H1 (cell line): ENCODE results near the gene SYNRG. TPM values are rescaled to one million over a fixed set of nuclear protein-coding genes. Genes with fewer than 3 reads are reported as not detected.

Experiments used
- CTCF ChIA-PET: fragments of 300-600 bp; sonication (Branson Sonifier 250); formaldehyde crosslinking; loops from one replicate; lab custom pipeline; 2021; ENCODE audit not compliant: partially characterized antibody; lab: Charles Lee
- POLR2A ChIA-PET: fragments of 300-600 bp; sonication (Branson Sonifier 250); formaldehyde crosslinking; loops from one replicate; lab custom pipeline; 2021; ENCODE audit warnings: inconsistent platforms; ENCODE audit not compliant: partially characterized antibody; lab: Charles Lee
- DNase-seq, 2 experiments: peaks; one replicate each; pipeline versions ENCODE4 v3.0.0 to v3.0.0-alpha.2; 2010 to 2022; ENCODE audit warnings: low spot score in 2 of 2, low read depth in 1 of 2, mixed read lengths in 1 of 2
- FAIRE-seq: peaks from 2 replicates; lab custom pipeline; 2011; peaks lifted over from hg19 to GRCh38; lab: Jason Lieb, UNC
- H2AFZ ChIP-seq: 2 replicates; pipeline ENCODE4 v1.8.1; 2012; ENCODE audit warnings: low read length, inconsistent platforms
- H2AK5ac ChIP-seq: 2 replicates; pipeline ENCODE4 v1.6.1; 2013; ENCODE audit warnings: low read depth, low read length
- H2BK120ac ChIP-seq: replicated peaks from 2 replicates; pipeline ENCODE3; 2013; ENCODE audit warnings: low read depth, low read length, inconsistent platforms
- H2BK12ac ChIP-seq: 2 replicates; pipeline ENCODE4 v1.6.1; 2013; ENCODE audit warnings: low read depth, low read length
- H2BK15ac ChIP-seq: 2 replicates; pipeline ENCODE4 v1.6.1; 2013; ENCODE audit warnings: low read length
- H2BK20ac ChIP-seq: 2 replicates; pipeline ENCODE4 v1.6.1; 2013; ENCODE audit warnings: low read length
- H2BK5ac ChIP-seq: 2 replicates; pipeline ENCODE4 v1.6.1; 2013; ENCODE audit warnings: low read depth, low read length
- H3K14ac ChIP-seq: 2 replicates; pipeline ENCODE4 v1.6.1; 2013; ENCODE audit warnings: inconsistent platforms; ENCODE audit not compliant: insufficient read length
- H3K18ac ChIP-seq: 2 replicates; pipeline ENCODE4 v1.6.1; 2013; ENCODE audit warnings: low read length; ENCODE audit errors: extremely low read depth
- H3K23ac ChIP-seq: 2 replicates; pipeline ENCODE4 v1.6.1; 2013; ENCODE audit warnings: inconsistent platforms; ENCODE audit not compliant: insufficient read length
- H3K23me2 ChIP-seq: 2 replicates; pipeline ENCODE4 v1.6.1; 2013; ENCODE audit warnings: low read depth, low read length
- H3K27ac ChIP-seq: 2 replicates; pipeline ENCODE4 v1.6.1; 2011; ENCODE audit warnings: low read depth, low read length, inconsistent platforms
- H3K27me3 ChIP-seq, 4 experiments: replicated peaks in 1 of 4; 1 replicate in 1 of 4; 2 replicates in 3 of 4; pipeline versions ENCODE4 v1.6.1 to v1.8.1; 2011 to 2013; ENCODE audit warnings: low read length in 3 of 4, mild to moderate bottlenecking in 3 of 4, inconsistent platforms in 2 of 4, mixed read lengths in 2 of 4, moderate library complexity in 1 of 4; ENCODE audit not compliant: control insufficient read depth in 3 of 4, insufficient read depth in 3 of 4; ENCODE audit errors: extremely low read depth in 1 of 4
- H3K36me3 ChIP-seq, 4 experiments: 2 replicates each; pipeline versions ENCODE4 v1.6.1 to v1.8.1; 2011 to 2013; ENCODE audit warnings: mild to moderate bottlenecking in 4 of 4, low read length in 3 of 4, moderate library complexity in 2 of 4, control low read depth in 1 of 4, inconsistent platforms in 1 of 4; ENCODE audit not compliant: insufficient read depth in 4 of 4, control insufficient read depth in 2 of 4
- H3K4ac ChIP-seq: replicated peaks from 2 replicates; pipeline ENCODE3; 2013; ENCODE audit warnings: low read length, low read depth, mixed read lengths, inconsistent platforms; ENCODE audit not compliant: insufficient read length
- H3K4me1 ChIP-seq, 4 experiments: replicated peaks in 1 of 4; 1 replicate in 1 of 4; 2 replicates in 3 of 4; pipeline versions ENCODE4 v1.6.1 to v1.8.1; 2011 to 2013; ENCODE audit warnings: low read length in 3 of 4, inconsistent platforms in 2 of 4, mixed read lengths in 1 of 4; ENCODE audit not compliant: insufficient read depth in 4 of 4, control insufficient read depth in 3 of 4
- H3K4me2 ChIP-seq, 2 experiments: 2 replicates each; pipeline versions ENCODE4 v1.6.1 to v1.8.1; 2011 to 2013; ENCODE audit warnings: low read depth in 2 of 2, low read length in 2 of 2, control low read depth in 1 of 2, inconsistent platforms in 1 of 2, mild to moderate bottlenecking in 1 of 2; ENCODE audit not compliant: insufficient read depth in 1 of 2
- H3K4me3 ChIP-seq, 4 experiments: fragments of 200-600, 300-600 bp in 1 of 4; sonication (generic), shearing (Covaris generic), sonication (Bioruptor Twin) in 1 of 4; 2 replicates each; pipeline versions ENCODE4 v1.5.1 to v1.8.1; 2011 to 2016; ENCODE audit warnings: low read length in 4 of 4, low read depth in 3 of 4, control low read depth in 2 of 4, inconsistent platforms in 2 of 4, mild to moderate bottlenecking in 2 of 4, mixed read lengths in 1 of 4, moderate library complexity in 1 of 4; ENCODE audit not compliant: insufficient read depth in 2 of 4; ENCODE audit errors: extremely low read depth in 1 of 4
- H3K56ac ChIP-seq: replicated peaks from 2 replicates; pipeline ENCODE3; 2013; ENCODE audit warnings: low read depth, mild to moderate bottlenecking, mixed read lengths, low read length, inconsistent platforms; ENCODE audit not compliant: insufficient read length
- H3K79me1 ChIP-seq: 2 replicates; pipeline ENCODE4 v1.6.1; 2013; ENCODE audit warnings: low read depth, low read length, control low read depth
- H3K79me2 ChIP-seq, 2 experiments: 2 replicates each; pipeline versions ENCODE4 v1.6.1 to v1.8.1; 2012 to 2013; ENCODE audit warnings: low read length in 2 of 2, mild to moderate bottlenecking in 2 of 2, inconsistent platforms in 1 of 2; ENCODE audit not compliant: insufficient read depth in 2 of 2, control insufficient read depth in 1 of 2
- H3K9ac ChIP-seq, 4 experiments: replicated peaks in 1 of 4; 1 replicate in 1 of 4; 2 replicates in 3 of 4; pipeline versions ENCODE4 v1.6.1 to v1.8.1; 2011 to 2013; ENCODE audit warnings: low read depth in 3 of 4, low read length in 3 of 4, control low read depth in 2 of 4, mild to moderate bottlenecking in 2 of 4, moderate library complexity in 2 of 4, inconsistent platforms in 1 of 4; ENCODE audit errors: extremely low read depth in 1 of 4
- H3K9me3 ChIP-seq, 2 experiments: 2 replicates each; pipeline versions ENCODE4 v1.6.1 to v1.8.1; 2012 to 2013; ENCODE audit warnings: mild to moderate bottlenecking in 2 of 2, moderate library complexity in 2 of 2, control low read depth in 1 of 2, inconsistent platforms in 1 of 2, low read depth in 1 of 2, low read length in 1 of 2, mixed read lengths in 1 of 2; ENCODE audit not compliant: insufficient read depth in 2 of 2
- H4K20me1 ChIP-seq, 2 experiments: replicated peaks in 1 of 2; 2 replicates each; pipeline versions ENCODE3 to v1.8.1; 2011 to 2013; ENCODE audit warnings: inconsistent platforms in 2 of 2, low read length in 2 of 2, mild to moderate bottlenecking in 1 of 2; ENCODE audit not compliant: insufficient read depth in 2 of 2, control insufficient read depth in 1 of 2
- H4K5ac ChIP-seq: 2 replicates; pipeline ENCODE4 v1.6.1; 2013; ENCODE audit warnings: low read length, low read depth, mixed read lengths, inconsistent platforms; ENCODE audit not compliant: insufficient read length
- H4K8ac ChIP-seq: 2 replicates; pipeline ENCODE4 v1.8.0; 2013; ENCODE audit warnings: mild to moderate bottlenecking, moderate library complexity, low read length, inconsistent platforms; ENCODE audit not compliant: insufficient read depth; ENCODE audit errors: extremely low read depth
- H4K91ac ChIP-seq: replicated peaks from 2 replicates; pipeline ENCODE3; 2013; ENCODE audit warnings: low read length, mixed read lengths, inconsistent platforms; ENCODE audit not compliant: insufficient read length
- EGR1 ChIP-seq: IDR thresholded peaks from 2 replicates; pipeline ENCODE4 v1.6.1; 2011; ENCODE audit warnings: low read depth, low read length, borderline replicate concordance
- GABPA ChIP-seq: IDR thresholded peaks from 2 replicates; pipeline ENCODE4 v1.6.1; 2011; ENCODE audit warnings: mild to moderate bottlenecking, low read length, moderate library complexity, borderline replicate concordance; ENCODE audit not compliant: insufficient read depth
- KDM5A ChIP-seq: fragments of 200-600 bp; IDR thresholded peaks from 2 replicates; pipeline ENCODE4 v1.7.1; 2012; ENCODE audit warnings: mild to moderate bottlenecking, low read length, inconsistent platforms, mixed read lengths
- MAX ChIP-seq: IDR thresholded peaks from 2 replicates; pipeline ENCODE4 v1.6.1; 2012; ENCODE audit warnings: inconsistent platforms
- PHF8 ChIP-seq: fragments of 200-600 bp; sonication (generic); conservative IDR thresholded peaks from 2 replicates; pipeline ENCODE4 v1.7.1; 2012; ENCODE audit warnings: low read depth, mild to moderate bottlenecking, inconsistent platforms, low read length, moderate library complexity
- POLR2A ChIP-seq, 2 experiments: IDR thresholded peaks; 1 replicate in 1 of 2; 2 replicates in 1 of 2; pipeline ENCODE4 v1.6.1; 2011; ENCODE audit warnings: low read depth in 2 of 2, low read length in 2 of 2, mild to moderate bottlenecking in 2 of 2; ENCODE audit errors: control extremely low read depth in 1 of 2
- SAP30 ChIP-seq: fragments of 300-600 bp; sonication (generic); IDR thresholded peaks from 2 replicates; pipeline ENCODE4 v1.7.1; 2012; ENCODE audit warnings: low read length, moderate library complexity, mild to moderate bottlenecking, inconsistent platforms; ENCODE audit not compliant: insufficient read depth, insufficient replicate concordance
- TEAD4 ChIP-seq: IDR thresholded peaks from 2 replicates; pipeline ENCODE4 v1.6.1; 2012; ENCODE audit warnings: low read depth, low read length, inconsistent platforms, mixed read lengths
- USF2 ChIP-seq: IDR thresholded peaks from 2 replicates; pipeline ENCODE4 v1.6.1; 2011; ENCODE audit warnings: low read length, improper control_type of control experiment
- WGBS, 2 experiments: shearing (Covaris generic) in 1 of 2; methylation state at CpG; one replicate each; pipeline versions ENCODE4 v1.1.6 to v1.1.7; 2013 to 2015; ENCODE audit warnings: low lambda C conversion rate in 2 of 2, mixed read lengths in 2 of 2, inconsistent platforms in 1 of 2, low coverage in 1 of 2, missing lambda C conversion rate in 1 of 2; ENCODE audit not compliant: insufficient replicate concordance in 2 of 2, insufficient coverage in 1 of 2, insufficient read length in 1 of 2; ENCODE audit errors: extremely low coverage in 1 of 2, missing lambda C conversion rate in 1 of 2; 5-methylcytosine and 5-hydroxymethylcytosine counted together
- polyA plus RNA-seq, 7 experiments: library from polyadenylated mRNA; depleted of rRNA in 3 of 7; stranded (reverse) in 5 of 7; unstranded in 2 of 7; fragments of >200 nt in 5 of 7; fragments of 200-250 nt in 2 of 7; gene quantifications; 1 replicate in 5 of 7; 2 replicates in 1 of 7; 4 replicates in 1 of 7; pipeline versions ENCODE4 v1.2.1 to v1.2.3, GENCODE V29; 2011 to 2013; ENCODE audit warnings: missing spikeins in 2 of 7, mixed read lengths in 2 of 7
- total RNA-seq: library from RNA; stranded (reverse); fragmentation: NEBNext Ultra II Directional; extraction: Animal tissue kit (Norgen Biotek cat#: 25700); gene quantifications from 2 replicates; pipeline ENCODE4 v1.2.1, GENCODE V29; 2021

Gene SYNRG
- total and polyA plus RNA-seq, 2 of the 8 experiments (the other 6 are each of a cell fraction or from before 2014, with no cell fraction given), result 7.7 to 31.7 TPM

GRCh38 chr17:37502009-37502936, 106.9 kb downstream of the SYNRG start:
- Histone ChIP-seq H4K8ac (no peak overlapping the region), H3K18ac (no peak overlapping the region), H3K56ac (no peak overlapping the region), H3K4me1 (peaks cover 0 to 3% (median 1%) of the 10 kb centered on the region in 4 experiments; a peak in 3 of 7 replicates), H3K23me2 (no peaks in the 10 kb centered on the region), H3K23ac (no peak overlapping the region), H3K4ac (no peak overlapping the region), H4K5ac (no peak overlapping the region), H3K4me3 (no peak overlapping the region), H2AFZ (no peak overlapping the region), H2AK5ac (no peak overlapping the region), H4K20me1 (peaks cover 3 to 7% of the 10 kb centered on the region in 2 experiments), H3K27me3 (no peaks in the 10 kb centered on the region), H2BK20ac (no peak overlapping the region), H3K14ac (no peak overlapping the region), H3K9ac (no peak overlapping the region), H2BK15ac (no peak overlapping the region; the same call in 1 of the 2 replicates), H2BK12ac (no peak overlapping the region), H3K79me2 (peaks cover 0 to 57% of the 10 kb centered on the region in 2 experiments; a peak in 3 of 4 replicates), H4K91ac (no peak overlapping the region), H2BK120ac (no peak overlapping the region), H3K79me1 (peaks cover 12% of the 10 kb centered on the region), H3K27ac (no peak overlapping the region), H3K9me3 (no peaks in the 10 kb centered on the region), H3K36me3 (no peaks in the 10 kb centered on the region), H3K4me2 (no peak overlapping the region), H2BK5ac (no peak overlapping the region)
- CTCF ChIA-PET, result interaction anchor here (0.6 to 1.5 kb wide), 5 partner anchors 10 to 68 kb away, joined by 3 read pairs; no protein-coding TSS in a partner anchor
- POLR2A ChIA-PET, result no interaction called here
- no peak for TF ChIP-seq USF2
- no peak for TF ChIP-seq TEAD4
- no peak for TF ChIP-seq EGR1
- no peak for TF ChIP-seq GABPA
- TF ChIP-seq POLR2A (IDR thresholded peaks at IDR 0.05; ENCODE audit: control extremely low read depth in 1 of 2, low read depth in 2 of 2, low read length in 2 of 2), result no peak
- no peak for TF ChIP-seq SAP30
- no peak for TF ChIP-seq KDM5A
- TF ChIP-seq MAX, result no peak
- TF ChIP-seq PHF8, result no peak
- 89% methylated on average over 10 of the region's 10 CpGs; no CpG with 5 or more reads in 1 of the 2 experiments for WGBS, 2 experiments
- no peak for DNase-seq
- FAIRE-seq, result no peak
